Measurements from ENCODE around the gene HAAO.

The HAAO gene

GRCh38 chr2:42810121-42810970 lies 18.0 kb upstream of the HAAO start:
- H3F3A ChIP-seq (ENCODE audit: low read depth): 0 out of 2 replicates have a peak, but pooled peaks cover 3% of the 10 kb centered on the region
- no peaks in the 10 kb centered on the region for H3K36me3 ChIP-seq (ENCODE audit: insufficient read depth, low read length)
- peaks cover 11% of the 10 kb centered on the region; the same call in 1 of the 2 replicates for H3K9me3 ChIP-seq (ENCODE audit: insufficient read depth, low read depth, low read length)
- H3K9me2 ChIP-seq (replicated peaks; ENCODE audit: low read depth, low read length): no peaks in the 10 kb centered on the region
- H3K9ac ChIP-seq (ENCODE audit: low read depth, low read length, poor library complexity, severe bottlenecking): peak overlapping the region; percentile 93
- no peaks in the 10 kb centered on the region for H4K20me1 ChIP-seq (ENCODE audit: insufficient read depth, low read length, poor library complexity, severe bottlenecking)
- no peaks in the 10 kb centered on the region for H3K27me3 ChIP-seq (ENCODE audit: insufficient read depth, low read length, poor library complexity, severe bottlenecking)
- H3K4me2 ChIP-seq (ENCODE audit: low read depth, low read length, poor library complexity, severe bottlenecking): peak overlapping the region; percentile 70
- TF ChIP-seq EZH2phosphoT487 (IDR thresholded peaks at IDR 0.05; ENCODE audit: borderline replicate concordance) (no peak), CTCF (conservative IDR thresholded peaks at IDR 0.05; ENCODE audit: low read length) (no peak)
- no peaks in the 10 kb centered on the region for H3K79me2 ChIP-seq (ENCODE audit: insufficient read depth, low read length)
- peaks cover 14% of the 10 kb centered on the region for H3K4me1 ChIP-seq (ENCODE audit: insufficient read depth, low read length, poor library complexity, severe bottlenecking)
- H2AFZ ChIP-seq (ENCODE audit: low read length): peak overlapping the region; percentile 97
- H3K4me3 ChIP-seq (ENCODE audit: low read length, poor library complexity, severe bottlenecking): peak overlapping the region; percentile 86

GRCh38 chr2:42809819-42810120 lies 17.4 kb upstream of the HAAO start:
- Histone ChIP-seq H3K36me3 (ENCODE audit: insufficient read depth, low read length) (no peaks in the 10 kb centered on the region), H2AFZ (ENCODE audit: low read length) (peak overlapping the region; percentile 84), H3K9ac (ENCODE audit: low read depth, low read length, poor library complexity, severe bottlenecking) (peak overlapping the region; percentile 93)

GRCh38 chr2:42809131-42809818 lies 16.9 kb upstream of the HAAO start:
- H3K4me3 ChIP-seq (ENCODE audit: low read length, poor library complexity, severe bottlenecking): peak overlapping the region; percentile 86
- peaks cover 4% of the 10 kb centered on the region; the same call in 1 of the 2 replicates for H3K9me3 ChIP-seq (ENCODE audit: insufficient read depth, low read depth, low read length)
- H2AFZ ChIP-seq (ENCODE audit: low read length): peak overlapping the region; percentile 84
- no peaks in the 10 kb centered on the region for H3K9me2 ChIP-seq (replicated peaks; ENCODE audit: low read depth, low read length)
- H3K27me3 ChIP-seq (ENCODE audit: insufficient read depth, low read length, poor library complexity, severe bottlenecking): no peaks in the 10 kb centered on the region
- peak overlapping the region; percentile 93 for H3K9ac ChIP-seq (ENCODE audit: low read depth, low read length, poor library complexity, severe bottlenecking)
- peaks cover 14% of the 10 kb centered on the region for H3K4me1 ChIP-seq (ENCODE audit: insufficient read depth, low read length, poor library complexity, severe bottlenecking)
- peak overlapping the region; percentile 87 for H3K4me2 ChIP-seq (ENCODE audit: low read depth, low read length, poor library complexity, severe bottlenecking)
- no peaks in the 10 kb centered on the region for H3K36me3 ChIP-seq (ENCODE audit: insufficient read depth, low read length)
- H3F3A ChIP-seq (ENCODE audit: low read depth): 0 out of 2 replicates have a peak, but pooled peaks cover 3% of the 10 kb centered on the region
- no peaks in the 10 kb centered on the region for H4K20me1 ChIP-seq (ENCODE audit: insufficient read depth, low read length, poor library complexity, severe bottlenecking)
- no peaks in the 10 kb centered on the region for H3K79me2 ChIP-seq (ENCODE audit: insufficient read depth, low read length)
- no peak for TF ChIP-seq EZH2phosphoT487 (IDR thresholded peaks at IDR 0.05; ENCODE audit: borderline replicate concordance)
- TF ChIP-seq CTCF (conservative IDR thresholded peaks at IDR 0.05; ENCODE audit: low read length): no peak

More at GRCh38 chr2:42809819-42810120, 17.4 kb upstream of the HAAO start:
- Histone ChIP-seq H3K79me2 (ENCODE audit: insufficient read depth, low read length) (no peaks in the 10 kb centered on the region), H3F3A (ENCODE audit: low read depth) (0 out of 2 replicates have a peak, but pooled peaks cover 3% of the 10 kb centered on the region), H3K4me1 (ENCODE audit: insufficient read depth, low read length, poor library complexity, severe bottlenecking) (peaks cover 14% of the 10 kb centered on the region), H4K20me1 (ENCODE audit: insufficient read depth, low read length, poor library complexity, severe bottlenecking) (no peaks in the 10 kb centered on the region), H3K9me3 (ENCODE audit: insufficient read depth, low read depth, low read length) (peaks cover 6% of the 10 kb centered on the region; the same call in 1 of the 2 replicates), H3K9me2 (replicated peaks; ENCODE audit: low read depth, low read length) (no peaks in the 10 kb centered on the region), H3K4me2 (ENCODE audit: low read depth, low read length, poor library complexity, severe bottlenecking) (peak overlapping the region; percentile 87), H3K27me3 (ENCODE audit: insufficient read depth, low read length, poor library complexity, severe bottlenecking) (no peaks in the 10 kb centered on the region), H3K4me3 (ENCODE audit: low read length, poor library complexity, severe bottlenecking) (peak overlapping the region; percentile 86)
- TF ChIP-seq EZH2phosphoT487 (IDR thresholded peaks at IDR 0.05; ENCODE audit: borderline replicate concordance) (no peak), CTCF (conservative IDR thresholded peaks at IDR 0.05; ENCODE audit: low read length) (no peak; the same call in 1 of the 2 replicates)
